HCT116 (cell line): Measurements from ENCODE around the gene PKDCC.

Experiments used
- CTCF ChIP-seq, 3 experiments: fragments of 200-600 bp in 1 of 3; sonication (generic) in 1 of 3; IDR thresholded peaks in 2 of 3; conservative IDR thresholded peaks in 1 of 3; 2 replicates each; pipeline ENCODE4 v1.5.1; 2012 to 2017; ENCODE audit warnings: low read depth in 2 of 3, low read length in 2 of 3, antibody characterized with exemption in 1 of 3, borderline replicate concordance in 1 of 3, control low read depth in 1 of 3, mild to moderate bottlenecking in 1 of 3, mixed read lengths in 1 of 3, mixed run types in 1 of 3, moderate library complexity in 1 of 3; ENCODE audit not compliant: insufficient read depth in 1 of 3
- EGR1 ChIP-seq: IDR thresholded peaks from 2 replicates; pipeline ENCODE4 v1.6.1; 2012; ENCODE audit warnings: low read depth
- ELF1 ChIP-seq: IDR thresholded peaks from 2 replicates; pipeline ENCODE4 v1.6.1; 2012; ENCODE audit warnings: low read depth, borderline replicate concordance
- FOSL1 ChIP-seq: IDR thresholded peaks from 2 replicates; pipeline ENCODE4 v1.6.1; 2012; ENCODE audit warnings: low read depth
- POLR2A ChIP-seq: IDR thresholded peaks from 2 replicates; pipeline ENCODE4 v1.7.0; 2011; ENCODE audit warnings: borderline replicate concordance; ENCODE audit not compliant: insufficient read depth, insufficient read length; ENCODE audit errors: extremely low read depth
- POLR2AphosphoS5 ChIP-seq: IDR thresholded peaks from 2 replicates; pipeline ENCODE4 v1.6.1; 2011; ENCODE audit warnings: mild to moderate bottlenecking, low read depth, low read length, moderate library complexity
- RAD21 ChIP-seq: IDR thresholded peaks from 2 replicates; pipeline ENCODE4 v1.6.1; 2012; ENCODE audit warnings: low read depth, mild to moderate bottlenecking
- SIN3A ChIP-seq: IDR thresholded peaks from 2 replicates; pipeline ENCODE4 v1.6.1; 2012; ENCODE audit warnings: low read depth
- TF ChIP-seq, protein P1 (sequence below): IDR thresholded peaks from 2 replicates; pipeline ENCODE4 v1.6.1; 2012; ENCODE audit warnings: low read depth

DNA sequence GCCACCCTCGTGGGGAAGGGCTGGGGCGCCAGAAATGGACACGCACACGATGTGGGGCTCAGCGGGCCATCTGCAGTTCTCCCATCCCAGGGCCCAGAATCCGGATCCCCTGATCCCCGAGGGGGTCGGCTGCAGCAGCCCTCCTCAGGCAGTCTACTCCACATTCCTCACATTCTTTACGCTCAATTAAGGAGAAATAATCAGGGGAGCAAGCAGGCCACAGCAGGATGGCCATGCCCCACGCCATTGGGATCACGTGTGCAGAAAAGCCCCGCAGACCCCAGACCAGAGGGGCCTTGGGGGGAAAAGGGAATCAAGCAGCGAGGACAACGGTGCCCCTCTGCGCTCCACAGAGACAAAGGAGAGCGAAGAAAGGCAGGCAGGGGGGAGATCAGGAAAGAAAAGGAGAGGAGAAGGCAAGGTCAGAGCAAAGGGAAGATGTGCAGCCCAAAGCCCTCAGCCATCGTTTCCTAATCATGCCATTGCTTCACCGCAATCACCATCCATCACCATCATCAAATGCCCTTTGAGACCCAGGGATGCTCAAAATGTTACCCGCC lies 17.5 kb upstream of the PKDCC start:
- TF ChIP-seq, protein P1, sequence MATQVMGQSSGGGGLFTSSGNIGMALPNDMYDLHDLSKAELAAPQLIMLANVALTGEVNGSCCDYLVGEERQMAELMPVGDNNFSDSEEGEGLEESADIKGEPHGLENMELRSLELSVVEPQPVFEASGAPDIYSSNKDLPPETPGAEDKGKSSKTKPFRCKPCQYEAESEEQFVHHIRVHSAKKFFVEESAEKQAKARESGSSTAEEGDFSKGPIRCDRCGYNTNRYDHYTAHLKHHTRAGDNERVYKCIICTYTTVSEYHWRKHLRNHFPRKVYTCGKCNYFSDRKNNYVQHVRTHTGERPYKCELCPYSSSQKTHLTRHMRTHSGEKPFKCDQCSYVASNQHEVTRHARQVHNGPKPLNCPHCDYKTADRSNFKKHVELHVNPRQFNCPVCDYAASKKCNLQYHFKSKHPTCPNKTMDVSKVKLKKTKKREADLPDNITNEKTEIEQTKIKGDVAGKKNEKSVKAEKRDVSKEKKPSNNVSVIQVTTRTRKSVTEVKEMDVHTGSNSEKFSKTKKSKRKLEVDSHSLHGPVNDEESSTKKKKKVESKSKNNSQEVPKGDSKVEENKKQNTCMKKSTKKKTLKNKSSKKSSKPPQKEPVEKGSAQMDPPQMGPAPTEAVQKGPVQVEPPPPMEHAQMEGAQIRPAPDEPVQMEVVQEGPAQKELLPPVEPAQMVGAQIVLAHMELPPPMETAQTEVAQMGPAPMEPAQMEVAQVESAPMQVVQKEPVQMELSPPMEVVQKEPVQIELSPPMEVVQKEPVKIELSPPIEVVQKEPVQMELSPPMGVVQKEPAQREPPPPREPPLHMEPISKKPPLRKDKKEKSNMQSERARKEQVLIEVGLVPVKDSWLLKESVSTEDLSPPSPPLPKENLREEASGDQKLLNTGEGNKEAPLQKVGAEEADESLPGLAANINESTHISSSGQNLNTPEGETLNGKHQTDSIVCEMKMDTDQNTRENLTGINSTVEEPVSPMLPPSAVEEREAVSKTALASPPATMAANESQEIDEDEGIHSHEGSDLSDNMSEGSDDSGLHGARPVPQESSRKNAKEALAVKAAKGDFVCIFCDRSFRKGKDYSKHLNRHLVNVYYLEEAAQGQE, result no peak
- no peak for TF ChIP-seq CTCF (IDR thresholded peaks at IDR 0.05 in 2 of 3, conservative IDR thresholded peaks at IDR 0.05 in 1 of 3; ENCODE audit: borderline replicate concordance in 1 of 3, insufficient read depth in 1 of 3, low read depth in 2 of 3, low read length in 2 of 3)
- no peak for TF ChIP-seq POLR2A
- TF ChIP-seq RAD21, result no peak
- no peak for TF ChIP-seq POLR2AphosphoS5
- TF ChIP-seq SIN3A, result no peak
- TF ChIP-seq FOSL1, result no peak
- TF ChIP-seq EGR1, result no peak
- no peak for TF ChIP-seq ELF1
